SHP77 treated with DMSO at 0.1 percent for 48 hours (cell line): ENCODE data around the gene SYMPK.

Experiments
- DNase-seq: peaks from one replicate; lab custom pipeline; 2025; lab: John Stamatoyannopoulos, UW

The SYMPK gene

GRCh38 chr19:45866400-45867176 lies 3.6 kb upstream of the SYMPK start:
- DNase-seq, result no peak

- no peak for DNase-seq
Measured at GRCh38 chr19:45865269-45865948, 2.5 kb upstream of the SYMPK start.

GRCh38 chr19:45864629-45865082 lies 1.7 kb upstream of the SYMPK start:
- DNase-seq, result no peak

GRCh38 chr19:45863840-45864628 lies 1.1 kb upstream of the SYMPK start, which contains the start of gene FOXA3:
FOXA3 (plus strand) TSS chr19:45864326; CDS start chr19:45864457, 131 bp downstream.
- DNase-seq, result peak; percentile 38

GRCh38 chr19:45863335-45863839 lies 440 bp upstream of the SYMPK start:
- no peak for DNase-seq

GRCh38 chr19:45862271-45862563 lies 730 bp downstream of the SYMPK start:
- DNase-seq, result no peak

GRCh38 chr19:45860359-45861259 lies 2.3 kb downstream of the SYMPK start:
- DNase-seq, result no peak

GRCh38 chr19:45854167-45854778 lies 8.7 kb downstream of the SYMPK start:
- DNase-seq, result no peak

- DNase-seq, result no peak
Measured at GRCh38 chr19:45852983-45853382, 10.0 kb downstream of the SYMPK start.

GRCh38 chr19:45852145-45852750 lies 10.7 kb downstream of the SYMPK start:
- no peak for DNase-seq

- DNase-seq, result no peak
Measured at GRCh38 chr19:45848922-45849321, 14.0 kb downstream of the SYMPK start.

- DNase-seq, result no peak
Measured at GRCh38 chr19:45847663-45848062, 15.3 kb downstream of the SYMPK start.

- DNase-seq, result no peak
Measured at GRCh38 chr19:45842198-45842597, 20.7 kb downstream of the SYMPK start.

GRCh38 chr19:45834970-45835369 lies 28.0 kb downstream of the SYMPK start:
- no peak for DNase-seq

GRCh38 chr19:45828945-45829344 lies 34.0 kb downstream of the SYMPK start:
- DNase-seq, result no peak

GRCh38 chr19:45828523-45828922 lies 34.4 kb downstream of the SYMPK start:
- no peak for DNase-seq

- DNase-seq, result no peak
Measured at GRCh38 chr19:45827459-45828093, 35.4 kb downstream of the SYMPK start.

GRCh38 chr19:45826934-45827333 lies 36.0 kb downstream of the SYMPK start:
- DNase-seq, result no peak

GRCh38 chr19:45825917-45826893 lies 36.7 kb downstream of the SYMPK start:
- no peak for DNase-seq
